Measurements from ENCODE around the gene CD74.

DNA sequence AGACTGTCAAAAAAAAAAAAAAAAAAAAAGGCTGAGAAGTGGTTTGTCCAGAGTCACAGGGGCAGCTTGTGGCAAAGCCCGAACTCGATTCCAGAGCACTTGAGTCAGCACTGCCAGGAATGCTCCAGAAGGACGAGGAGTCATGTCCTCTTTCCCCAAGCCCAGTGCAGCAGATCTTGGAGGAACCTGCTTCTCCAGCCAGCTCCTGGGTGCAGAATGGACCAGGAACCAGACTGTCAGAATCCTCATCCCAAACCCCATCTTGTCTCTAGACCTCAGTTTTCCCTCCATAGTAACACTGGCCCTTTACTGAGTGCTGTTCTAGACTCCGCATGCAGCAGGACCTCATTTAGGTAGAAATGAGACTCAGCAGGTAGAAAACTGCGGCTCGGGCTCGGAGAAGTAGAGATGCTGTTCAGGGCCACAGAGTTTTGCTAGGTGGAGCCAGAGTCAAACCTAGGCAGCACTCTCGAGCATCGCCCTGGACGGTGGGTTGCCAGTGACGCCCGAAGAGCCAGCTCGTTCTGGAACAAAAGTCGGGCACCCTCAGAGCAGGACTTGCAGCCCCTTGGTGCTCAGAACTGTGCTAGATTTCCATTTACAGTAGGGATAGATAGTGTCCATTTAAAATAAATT lies 15.4 kb downstream of the CD74 start:
- no peak for TF ChIP-seq CTCF (IDR thresholded peaks at IDR 0.05 in 8 of 11, conservative IDR thresholded peaks at IDR 0.05 in 3 of 11)
- TF ChIP-seq POLR2A (IDR thresholded peaks at IDR 0.05) = no peak
